Ovary (tissue), 9 donors: Measurements from ENCODE around the gene TNS1. TPM values are rescaled to one million over a fixed set of nuclear protein-coding genes. Genes with fewer than 3 reads are reported as not detected.

Experiments
- DNase-seq, 5 donors: peaks; one replicate each; pipeline ENCODE4 v3.0.0-alpha.2; 2019 to 2020
- H3K27ac ChIP-seq, 2 donors: fragments of 200-600 bp; one replicate each; pipeline versions ENCODE4 v1.5.1 to v1.8.0; 2019 to 2022
- H3K27me3 ChIP-seq: fragments of 200-600 bp; one replicate; pipeline ENCODE4 v1.8.0; 2022
- H3K36me3 ChIP-seq: fragments of 200-600 bp; sonication (generic); one replicate; pipeline ENCODE4 v1.5.1; 2019
- H3K4me1 ChIP-seq: one replicate; pipeline ENCODE4 v1.8.1; 2013; ENCODE audit warnings: mild to moderate bottlenecking, moderate library complexity; ENCODE audit not compliant: insufficient read depth
- H3K4me3 ChIP-seq: fragments of 200-600 bp; sonication (generic); one replicate; pipeline ENCODE4 v1.5.1; 2017
- H3K9me3 ChIP-seq, 2 donors: fragments of 200-600 bp in 1 of 2; sonication (generic) in 1 of 2; one replicate each; pipeline versions ENCODE4 v1.5.1 to v1.8.1; 2013 to 2019; ENCODE audit warnings: mild to moderate bottlenecking in 1 of 2, moderate library complexity in 1 of 2
- CTCF ChIP-seq, 3 donors: fragments of 450-650 bp in 2 of 3; fragments of 200-600 bp in 1 of 3; IDR thresholded peaks; one replicate each; pipeline versions ENCODE4 v1.5.1 to v1.8.0; 2016 to 2022; ENCODE audit warnings: antibody characterized with exemption in 3 of 3, mild to moderate bottlenecking in 1 of 3
- EP300 ChIP-seq: sonication (generic); formaldehyde crosslinking; IDR thresholded peaks from one replicate; pipeline ENCODE4 v1.6.1; 2017; ENCODE audit warnings: antibody characterized with exemption
- POLR2A ChIP-seq: fragments of 450-650 bp; IDR thresholded peaks from one replicate; pipeline ENCODE4 v1.6.1; 2017; ENCODE audit warnings: antibody characterized with exemption, mild to moderate bottlenecking, moderate library complexity
- WGBS, 3 donors: extraction: QIAGEN DNeasy Blood & Tissue Kit in 1 of 3; methylation state at CpG; one replicate each; pipeline versions ENCODE4 v1.1.5 to v1.1.7; 2013 to 2017; 5-methylcytosine and 5-hydroxymethylcytosine counted together
- intact Hi-C, 4 donors: fragments of 100-400 bp; cut with DNase I; formaldehyde crosslinking; loops; one replicate each; pipeline versions ENCODE4 v1.11.0 to v1.15.1; 2022 to 2023
- polyA plus RNA-seq, 2 donors: library from polyadenylated mRNA; stranded (reverse); fragments of 200-250 nt in 1 of 2; fragments of 350-450 nt in 1 of 2; fragmentation: Illumina TruSeq in 1 of 2; extraction: RNeasy Lipid Tissue Mini Kit (QIAGEN cat#74804) in 1 of 2; gene quantifications; one replicate each; pipeline ENCODE4 v1.2.3, GENCODE V29; 2013 to 2014
- total RNA-seq, 7 donors: library from RNA; depleted of rRNA in 2 of 7; stranded (reverse); fragments of >200 nt in 2 of 7; fragmentation: NEBNext Ultra II Directional in 3 of 7; extraction: Animal tissue kit (Norgen Biotek cat#: 25700) in 3 of 7; gene quantifications; one replicate each; pipeline versions ENCODE4 v1.1.0 to v1.2.4, GENCODE V29; 2016 to 2023
- donor health status: DM: no; HTN: no; CAD: no; lungs with moderate emphysema.
- donor health status: DM: no; HTN: no; CAD: no.
- donor health status: Bipolar disorder and iron deficiency.
- donor health status: DM: yes; HTN: yes; CAD: no.
- donor health status: DM: no; HTN: no; CAD: no.
- donor health status: DM: yes; HTN: yes; CAD: no.

The TNS1 gene
- total and polyA plus RNA-seq, 9 donors: 140 to 568 (median 356) TPM

- peaks cover 32% of the 10 kb centered on the region for H3K4me1 ChIP-seq
- intact Hi-C loops: loop anchor here in 2 of 4 donors (5.0 to 10.0 kb wide), 3 partner anchors 32 to 72 kb away; no protein-coding TSS in a partner anchor
- no peak overlapping the region for H3K4me3 ChIP-seq
- no peaks in the 10 kb centered on the region for H3K27me3 ChIP-seq
- H3K27ac ChIP-seq: peak overlapping the region in 1 of 2 donors; percentile 91
- TF ChIP-seq EP300: no peak
- TF ChIP-seq POLR2A: no peak
- TF ChIP-seq CTCF (IDR thresholded peaks at IDR 0.05): no peak
- WGBS, 3 donors: 80 to 84% (median 82%) methylated on average over 8 of the region's 8 CpGs
- DNase-seq: peak in 1 of 5 donors; percentile 17
- no peaks in the 10 kb centered on the region for H3K9me3 ChIP-seq
- H3K36me3 ChIP-seq: no peaks in the 10 kb centered on the region
Measured at GRCh38 chr2:217974389-217975005, 28.3 kb downstream of the TNS1 start.

- intact Hi-C loops: loop anchor here in 1 of 4 donors (10.0 kb wide), 1 partner anchor 68 kb away; no protein-coding TSS in a partner anchor
- peak overlapping the region; percentile 13 to 58 for H3K27ac ChIP-seq
Measured at GRCh38 chr2:217973008-217973787, 29.6 kb downstream of the TNS1 start.

GRCh38 chr2:217972490-217972889 lies 30.3 kb downstream of the TNS1 start:
- DNase-seq: peak in 4 of 5 donors; percentile 48 to 79 (median 64)
- H3K9me3 ChIP-seq: no peaks in the 10 kb centered on the region
- H3K36me3 ChIP-seq: no peaks in the 10 kb centered on the region
- peaks cover 29% of the 10 kb centered on the region for H3K4me1 ChIP-seq
- 8 to 37% (median 22%) methylated on average over 1 of the region's 1 CpG for WGBS, 3 donors
- H3K4me3 ChIP-seq: no peak overlapping the region
- peak overlapping the region; percentile 45 to 58 for H3K27ac ChIP-seq
- intact Hi-C loops: loop anchor here in 1 of 4 donors (10.0 kb wide), 1 partner anchor 68 kb away; no protein-coding TSS in a partner anchor
- no peaks in the 10 kb centered on the region for H3K27me3 ChIP-seq
- no peak for TF ChIP-seq POLR2A
- no peak for TF ChIP-seq CTCF (IDR thresholded peaks at IDR 0.05)
- no peak for TF ChIP-seq EP300

More at GRCh38 chr2:217973008-217973787, 29.6 kb downstream of the TNS1 start:
- Histone ChIP-seq H3K27me3 (no peaks in the 10 kb centered on the region), H3K4me1 (peaks cover 34% of the 10 kb centered on the region), H3K4me3 (no peak overlapping the region), H3K9me3 (no peaks in the 10 kb centered on the region), H3K36me3 (no peaks in the 10 kb centered on the region)
- peak in 3 of 5 donors; percentile 23 to 42 (median 33) for DNase-seq
- WGBS, 3 donors: 59 to 67% (median 63%) methylated on average over 11 of the region's 11 CpGs
- TF ChIP-seq CTCF (IDR thresholded peaks at IDR 0.05) (no peak), EP300 (no peak), POLR2A (no peak)

- no peak overlapping the region for H3K4me3 ChIP-seq
- no peaks in the 10 kb centered on the region for H3K9me3 ChIP-seq
- WGBS, 3 donors: 20 to 27% (median 25%) methylated on average over 1 of the region's 1 CpG
- peak in 1 of 5 donors; percentile 11 for DNase-seq
- H3K27ac ChIP-seq: peak overlapping the region; percentile 45 to 58
- TF ChIP-seq POLR2A (no peak), CTCF (IDR thresholded peaks at IDR 0.05) (no peak), EP300 (no peak)
- H3K27me3 ChIP-seq: no peaks in the 10 kb centered on the region
- H3K36me3 ChIP-seq: no peaks in the 10 kb centered on the region
- peaks cover 25% of the 10 kb centered on the region for H3K4me1 ChIP-seq
- intact Hi-C loops: loop anchor here in 1 of 4 donors (10.0 kb wide), 1 partner anchor 67 kb away; no protein-coding TSS in a partner anchor
Measured at GRCh38 chr2:217972037-217972436, 30.8 kb downstream of the TNS1 start.
